AG04450 (cell line): Measurements from ENCODE around the gene PCGF1. TPM values are rescaled to one million over a fixed set of nuclear protein-coding genes. Genes with fewer than 3 reads are reported as not detected.

Experiments used
- CTCF ChIA-PET: fragments of 300-600, 350-600 bp; formaldehyde crosslinking; extraction: SDS; loops from one replicate; lab custom pipeline; 2022; ENCODE audit warnings: antibody characterized with exemption, inconsistent platforms; lab: Charles Lee
- POLR2A ChIA-PET: fragments of 350-600 bp; formaldehyde crosslinking; extraction: SDS; loops from one replicate; lab custom pipeline; 2021; ENCODE audit warnings: antibody characterized with exemption, inconsistent platforms; lab: Yijun Ruan, JAX
- DNase-seq: peaks from one replicate; pipeline ENCODE4 v3.0.0-alpha.2; 2011; ENCODE audit warnings: low read depth, low spot score
- H3K27ac ChIP-seq: one replicate; pipeline ENCODE4 v1.5.1; 2012; ENCODE audit warnings: low read depth, low read length, control low read depth
- H3K27me3 ChIP-seq: one replicate; pipeline ENCODE4 v1.6.0; 2012; ENCODE audit warnings: low read length; ENCODE audit not compliant: control insufficient read depth, insufficient read depth
- H3K4me3 ChIP-seq: 2 replicates; pipeline ENCODE4 v1.5.1; 2011; ENCODE audit warnings: mild to moderate bottlenecking, low read depth, low read length, control low read depth
- H3K9me3 ChIP-seq: 2 replicates; pipeline ENCODE4 v1.5.1; 2012; ENCODE audit warnings: low read length; ENCODE audit not compliant: control insufficient read depth, insufficient read depth
- polyA plus RNA-seq: library from polyadenylated mRNA; depleted of rRNA; stranded (reverse); fragments of >200 nt; gene quantifications from 2 replicates; pipeline ENCODE4 v1.2.3, GENCODE V29; 2011
- TF ChIP-seq, protein P1 (sequence below): IDR thresholded peaks from 2 replicates; pipeline ENCODE4 v1.5.1; 2011; ENCODE audit warnings: low read depth, low read length, control low read depth, inconsistent platforms

PCGF1 gene
- polyA plus RNA-seq, 1 experiment = 20.9 TPM

- Histone ChIP-seq H3K27me3 (peaks cover 74% of the 10 kb centered on the region), H3K27ac (no peak overlapping the region), H3K4me3 (no peak overlapping the region), H3K9me3 (peaks cover 18% of the 10 kb centered on the region; the same call in 1 of the 2 replicates)
- no peak for DNase-seq
- ChIA-PET POLR2A (no interaction called here), CTCF (no interaction called here)
- TF ChIP-seq, protein P1, sequence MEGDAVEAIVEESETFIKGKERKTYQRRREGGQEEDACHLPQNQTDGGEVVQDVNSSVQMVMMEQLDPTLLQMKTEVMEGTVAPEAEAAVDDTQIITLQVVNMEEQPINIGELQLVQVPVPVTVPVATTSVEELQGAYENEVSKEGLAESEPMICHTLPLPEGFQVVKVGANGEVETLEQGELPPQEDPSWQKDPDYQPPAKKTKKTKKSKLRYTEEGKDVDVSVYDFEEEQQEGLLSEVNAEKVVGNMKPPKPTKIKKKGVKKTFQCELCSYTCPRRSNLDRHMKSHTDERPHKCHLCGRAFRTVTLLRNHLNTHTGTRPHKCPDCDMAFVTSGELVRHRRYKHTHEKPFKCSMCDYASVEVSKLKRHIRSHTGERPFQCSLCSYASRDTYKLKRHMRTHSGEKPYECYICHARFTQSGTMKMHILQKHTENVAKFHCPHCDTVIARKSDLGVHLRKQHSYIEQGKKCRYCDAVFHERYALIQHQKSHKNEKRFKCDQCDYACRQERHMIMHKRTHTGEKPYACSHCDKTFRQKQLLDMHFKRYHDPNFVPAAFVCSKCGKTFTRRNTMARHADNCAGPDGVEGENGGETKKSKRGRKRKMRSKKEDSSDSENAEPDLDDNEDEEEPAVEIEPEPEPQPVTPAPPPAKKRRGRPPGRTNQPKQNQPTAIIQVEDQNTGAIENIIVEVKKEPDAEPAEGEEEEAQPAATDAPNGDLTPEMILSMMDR = no peak
These were observed 6.3 kb upstream of the PCGF1 start for GRCh38 chr2:74513605-74514367.

- H3K9me3 ChIP-seq = peaks cover 18% of the 10 kb centered on the region; the same call in 1 of the 2 replicates
- no peak overlapping the region for H3K4me3 ChIP-seq
- TF ChIP-seq, protein P1 = no peak
- ChIA-PET CTCF (no interaction called here), POLR2A (no interaction called here)
- H3K27me3 ChIP-seq = peaks cover 66% of the 10 kb centered on the region
- DNase-seq = no peak
- no peak overlapping the region for H3K27ac ChIP-seq
These were observed 5.5 kb upstream of the PCGF1 start for GRCh38 chr2:74512744-74513604.

- CTCF ChIA-PET = no interaction called here
- H3K27me3 ChIP-seq = peaks cover 53% of the 10 kb centered on the region
- POLR2A ChIA-PET = interaction anchor here (0.8 kb wide), 1 partner anchor 15 kb away, joined by 8 read pairs; the partner anchor contains the start of gene DQX1
- TF ChIP-seq, protein P1 = no peak
- no peak for DNase-seq
- H3K9me3 ChIP-seq = peaks cover 15% of the 10 kb centered on the region; the same call in 1 of the 2 replicates
- H3K4me3 ChIP-seq = no peak overlapping the region
- no peak overlapping the region for H3K27ac ChIP-seq
These were observed 3.9 kb upstream of the PCGF1 start for GRCh38 chr2:74511104-74511989.

- Histone ChIP-seq H3K27me3 (peaks cover 46% of the 10 kb centered on the region), H3K9me3 (peaks cover 6% of the 10 kb centered on the region; the same call in 1 of the 2 replicates), H3K27ac (no peak overlapping the region), H3K4me3 (no peak overlapping the region)
- ChIA-PET POLR2A (interaction anchor here (0.5 to 0.8 kb wide), 2 partner anchors 16 kb away, joined by 6 to 8 read pairs; partner anchors contain the start of gene DQX1), CTCF (no interaction called here)
- DNase-seq = no peak
- TF ChIP-seq, protein P1 = no peak
These were observed 2.8 kb upstream of the PCGF1 start for GRCh38 chr2:74510272-74510671.
